MV-4-11 (cell line): Measurements from ENCODE around the gene KEL.

Experiments used
- DNase-seq: peaks from one replicate; lab custom pipeline; 2025; lab: John Stamatoyannopoulos, UW

Gene KEL

GRCh38 chr7:142962991-142963390 is 828 bp upstream of the KEL start:
- DNase-seq: no peak

DNA sequence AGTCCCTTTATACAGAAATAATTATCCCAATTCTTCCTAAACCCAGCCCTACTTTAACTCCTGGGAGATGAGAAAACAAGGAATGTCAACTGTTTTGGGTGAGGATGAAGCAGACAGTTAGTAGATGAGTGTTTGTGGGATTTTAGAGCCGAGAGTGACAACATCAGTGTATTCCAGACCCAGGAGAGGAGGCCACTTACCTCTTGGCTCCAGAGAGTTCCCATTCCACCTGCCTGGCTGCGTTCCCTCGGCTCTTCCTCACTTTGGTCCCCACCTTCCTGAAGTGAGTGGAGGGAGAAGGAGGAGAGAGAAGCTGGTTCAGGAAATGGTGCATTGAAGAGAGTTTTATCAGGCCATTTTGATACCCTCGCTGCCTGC is 579 bp downstream of the KEL start:
- DNase-seq: no peak

DNA sequence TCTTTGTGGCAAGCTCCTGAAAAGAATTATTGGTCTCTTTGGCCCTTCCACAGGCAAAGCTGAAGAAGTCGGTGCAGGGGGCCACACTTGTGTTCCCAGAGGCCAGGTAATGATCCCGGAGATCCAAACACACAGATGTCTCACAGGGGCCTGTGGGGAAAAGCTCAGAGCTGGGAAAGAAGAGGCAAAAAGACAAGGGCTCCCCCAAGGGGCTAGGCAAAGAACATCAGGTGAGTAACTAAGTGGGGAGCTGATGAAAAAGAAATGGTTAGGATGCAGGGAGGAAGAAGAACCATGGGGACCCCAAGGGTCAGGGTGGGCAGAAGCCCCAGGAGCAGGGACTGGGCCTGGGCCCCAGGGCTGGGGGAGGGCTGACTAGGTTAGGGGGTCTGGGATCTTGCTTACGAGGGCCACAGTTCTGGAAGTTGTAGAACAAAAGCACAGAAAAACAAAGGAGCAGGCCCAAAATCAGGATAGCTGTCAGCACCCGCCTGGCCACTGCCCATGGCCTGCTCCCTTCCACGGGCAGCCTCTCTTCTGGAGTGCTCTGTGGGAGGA is 1.1 kb downstream of the KEL start:
- no peak for DNase-seq

GRCh38 chr7:142959202-142959601 is 3.0 kb downstream of the KEL start:
- no peak for DNase-seq

- peak; percentile 65 for DNase-seq
These were observed 4.4 kb downstream of the KEL start for GRCh38 chr7:142957723-142958122.

- peak; percentile 16 for DNase-seq
These were observed 5.1 kb downstream of the KEL start for GRCh38 chr7:142956951-142957623.

- DNase-seq: peak; percentile 74
These were observed 7.4 kb downstream of the KEL start for GRCh38 chr7:142954680-142955268.

DNA sequence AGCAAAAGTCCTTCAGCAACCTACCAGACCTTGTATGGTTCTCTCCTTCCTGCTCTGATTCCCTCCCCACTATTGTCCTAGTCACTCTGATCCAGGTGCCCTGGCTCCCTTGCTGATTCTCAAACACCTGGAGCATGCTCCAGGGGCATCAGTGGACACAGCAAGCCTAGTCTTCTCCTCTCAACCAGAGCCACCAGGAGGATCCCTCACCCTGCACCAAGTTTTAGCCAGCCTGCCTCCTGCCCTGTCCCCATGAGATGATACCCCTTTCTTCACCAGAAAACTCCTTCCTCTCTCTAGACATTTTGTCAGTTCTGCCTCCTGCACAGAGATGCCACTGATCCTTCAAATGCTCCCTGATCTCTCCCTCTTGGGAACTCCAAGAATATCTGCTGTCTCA is 11.9 kb downstream of the KEL start:
- DNase-seq: no peak

DNA sequence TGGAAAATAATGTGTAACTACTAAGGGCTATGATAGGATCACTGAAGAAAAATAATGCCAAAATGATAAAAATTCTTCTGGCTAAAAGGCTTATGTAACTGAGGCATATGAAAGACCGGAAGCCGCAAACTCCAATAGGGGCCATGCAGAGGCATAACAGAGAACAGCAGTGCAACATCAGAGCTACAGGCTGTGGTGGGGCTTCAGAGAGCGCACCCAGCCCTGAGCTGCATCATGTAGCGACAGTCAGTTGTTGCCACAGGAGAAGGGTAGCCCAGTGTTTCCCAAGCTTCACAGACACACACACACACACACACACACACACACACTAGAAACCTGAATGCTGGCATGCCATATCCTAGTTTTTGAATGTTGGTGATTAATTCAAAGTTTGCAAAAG is 13.6 kb downstream of the KEL start:
- DNase-seq: no peak

GRCh38 chr7:142945001-142945400 is 17.2 kb downstream of the KEL start:
- no peak for DNase-seq

- no peak for DNase-seq
These were observed 18.4 kb downstream of the KEL start for GRCh38 chr7:142943706-142944268.

DNA sequence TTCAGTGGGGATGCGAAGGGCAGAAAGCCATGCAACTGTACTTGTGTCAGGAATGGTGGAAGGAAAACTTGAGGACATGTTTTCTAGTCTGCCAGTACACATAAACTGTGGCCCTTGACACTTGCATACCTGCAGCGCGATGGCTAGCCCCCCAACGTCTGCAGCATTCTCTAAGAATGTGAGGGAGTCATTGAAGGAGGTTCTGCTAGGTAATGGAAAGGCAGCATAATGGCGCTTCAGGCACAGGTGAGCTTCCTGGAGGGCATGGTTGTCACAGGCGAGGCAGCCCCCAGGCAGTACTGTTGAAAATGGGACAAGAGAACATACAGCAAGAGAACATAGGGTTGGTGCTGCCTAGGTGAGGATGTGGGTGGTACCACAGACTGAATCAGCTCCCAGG is 19.4 kb downstream of the KEL start:
- DNase-seq: no peak

- no peak for DNase-seq
These were observed 20.6 kb downstream of the KEL start for GRCh38 chr7:142941541-142941940.

- no peak for DNase-seq
These were observed 21.1 kb downstream of the KEL start for GRCh38 chr7:142940966-142941535.

DNA sequence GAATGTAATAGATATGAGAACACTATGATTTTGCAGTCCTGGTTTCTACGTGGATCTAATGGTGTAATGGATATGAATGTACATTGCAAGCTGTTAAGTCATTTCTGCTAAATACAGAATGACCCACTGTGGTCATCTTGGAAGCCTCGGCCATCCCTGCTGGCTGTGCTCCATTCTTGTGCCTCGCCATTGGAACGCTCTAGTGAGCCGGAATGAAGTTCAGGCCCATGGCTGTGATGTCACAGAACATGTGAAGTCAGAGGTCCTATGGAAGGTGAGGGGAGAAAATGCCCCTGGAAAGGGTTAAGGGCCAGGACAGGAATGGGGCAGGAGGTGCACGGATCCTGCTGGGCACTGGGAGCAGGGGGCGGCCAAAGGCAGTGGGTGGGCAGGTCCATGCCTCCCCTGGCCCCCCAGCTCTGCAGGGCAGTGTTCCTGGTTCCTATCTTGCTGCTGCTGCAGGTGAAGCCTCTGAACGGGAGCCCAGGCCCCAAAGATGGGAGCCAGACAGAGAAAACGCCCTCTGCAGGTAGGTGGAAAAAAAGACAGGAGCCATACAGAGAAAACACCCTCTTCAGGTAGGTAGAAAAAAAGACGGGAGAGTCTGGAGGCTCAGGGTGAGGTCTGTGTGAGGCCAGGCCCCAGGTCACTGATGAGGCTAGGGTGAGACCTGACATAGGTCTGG is 22.8 kb downstream of the KEL start, which contains the start of gene LLCFC1:
TSS of gene LLCFC1 (plus strand) at position 259 of the 685 bp plus-strand sequence. CDS start at position 397, 138 bp downstream.
- DNase-seq: no peak

- DNase-seq: no peak
These were observed 23.6 kb downstream of the KEL start for GRCh38 chr7:142938611-142939010.

- DNase-seq: no peak
These were observed 26.1 kb downstream of the KEL start for GRCh38 chr7:142935941-142936565.

GRCh38 chr7:142934056-142934455 is 28.1 kb downstream of the KEL start:
- DNase-seq: no peak

- no peak for DNase-seq
These were observed 28.5 kb downstream of the KEL start, which contains the start of gene TRPV5 for GRCh38 chr7:142933624-142934023. TRPV5 (minus strand) TSS chr7:142933746; CDS start chr7:142933459, 287 bp downstream.

DNA sequence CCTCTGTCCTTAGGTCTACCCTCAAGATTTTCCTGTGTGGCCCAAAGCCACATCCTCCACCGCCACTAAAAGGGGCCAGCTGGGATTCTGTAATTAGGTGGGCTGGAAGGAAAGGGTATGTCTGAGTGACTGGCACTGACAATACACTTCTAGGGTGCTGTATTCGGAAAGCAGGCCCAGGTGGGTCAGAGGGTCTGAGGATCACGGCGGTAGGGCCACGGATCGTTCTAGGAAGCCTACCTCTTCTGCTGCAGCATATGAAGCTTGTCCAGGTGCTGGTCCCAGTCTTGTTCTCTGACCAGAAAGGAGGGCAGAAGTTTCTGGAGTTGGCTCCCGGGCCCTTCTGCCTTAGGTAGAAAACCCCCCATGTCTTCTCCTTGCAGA is 29.1 kb downstream of the KEL start:
- DNase-seq: no peak

GRCh38 chr7:142932386-142933091 is 29.6 kb downstream of the KEL start:
- no peak for DNase-seq
